CD4-positive, alpha-beta memory T cell (primary cell): ENCODE results near the gene NRK. TPM values are rescaled to one million over a fixed set of nuclear protein-coding genes. Genes with fewer than 3 reads are reported as not detected.
"Not testable (repeated sequence)": the region's sequence is repeated elsewhere in the genome, so short reads cannot be mapped to it uniquely, and the experiment has no call there.

Source experiments
- CTCF ChIA-PET: fragments of 350-600 bp; sonication (Branson Sonifier 250); formaldehyde crosslinking; loops from one replicate; lab custom pipeline; 2021; ENCODE audit warnings: inconsistent platforms; ENCODE audit not compliant: partially characterized antibody; lab: Charles Lee
- POLR2A ChIA-PET: fragments of 350-600 bp; sonication (Branson Sonifier 250); formaldehyde crosslinking; loops from one replicate; lab custom pipeline; 2021; ENCODE audit not compliant: partially characterized antibody; lab: Charles Lee
- DNase-seq, 5 donors: peaks; one replicate each; pipeline versions ENCODE4 v3.0.0 to v3.0.0-alpha.2; 2020 to 2022; ENCODE audit warnings: mixed read lengths in 1 of 5
- H3K27ac ChIP-seq: one replicate; pipeline ENCODE4 v1.7.0; 2013; ENCODE audit warnings: low read depth, low read length
- H3K27me3 ChIP-seq: 2 replicates; pipeline ENCODE4 v1.7.0; 2013; ENCODE audit warnings: mild to moderate bottlenecking, low read length, moderate library complexity; ENCODE audit not compliant: insufficient read depth
- H3K36me3 ChIP-seq: 2 replicates; pipeline ENCODE4 v1.7.0; 2013; ENCODE audit warnings: mild to moderate bottlenecking, low read length, moderate library complexity; ENCODE audit not compliant: insufficient read depth
- H3K4me1 ChIP-seq: 2 replicates; pipeline ENCODE4 v1.7.0; 2013; ENCODE audit warnings: mild to moderate bottlenecking, low read length, moderate library complexity; ENCODE audit not compliant: insufficient read depth
- H3K4me3 ChIP-seq, 2 donors: one replicate each; pipeline ENCODE4 v1.7.0; 2013; ENCODE audit warnings: low read length in 2 of 2, mild to moderate bottlenecking in 1 of 2
- H3K9me3 ChIP-seq, 2 donors: one replicate each; pipeline ENCODE4 v1.7.0; 2013; ENCODE audit warnings: low read length in 2 of 2, control low read depth in 1 of 2; ENCODE audit not compliant: control insufficient read depth in 1 of 2
- H3K27ac Mint-ChIP-seq, 7 donors: one replicate each; pipeline ENCODE4 v1.8.0; 2020 to 2021; ENCODE audit warnings: mixed read lengths in 7 of 7, mild to moderate bottlenecking in 6 of 7, inconsistent platforms in 3 of 7, moderate library complexity in 3 of 7
- H3K27me3 Mint-ChIP-seq, 2 donors: one replicate each; pipeline ENCODE4 v1.8.0; 2020 to 2021; ENCODE audit warnings: mixed read lengths in 2 of 2
- H3K36me3 Mint-ChIP-seq, 2 donors: one replicate each; pipeline ENCODE4 v1.8.0; 2020 to 2021; ENCODE audit warnings: mixed read lengths in 2 of 2, inconsistent platforms in 1 of 2, mild to moderate bottlenecking in 1 of 2
- H3K4me1 Mint-ChIP-seq, 4 donors: one replicate each; pipeline ENCODE4 v1.8.0; 2020 to 2021; ENCODE audit warnings: mixed read lengths in 4 of 4, mild to moderate bottlenecking in 1 of 4
- H3K4me3 Mint-ChIP-seq, 8 donors: one replicate each; pipeline ENCODE4 v1.8.0; 2020 to 2021; ENCODE audit warnings: mixed read lengths in 8 of 8, mild to moderate bottlenecking in 7 of 8, moderate library complexity in 6 of 8, inconsistent platforms in 3 of 8
- H3K9me3 Mint-ChIP-seq, 8 donors: one replicate each; pipeline ENCODE4 v1.8.0; 2020 to 2021; ENCODE audit warnings: mixed read lengths in 8 of 8, mild to moderate bottlenecking in 5 of 8, inconsistent platforms in 3 of 8, moderate library complexity in 1 of 8
- intact Hi-C: fragments of 100-400 bp; cut with micrococcal nuclease; formaldehyde crosslinking; loops from one replicate; pipeline ENCODE4 v1.15.1; 2023
- polyA plus RNA-seq, 2 donors: library from polyadenylated mRNA; unstranded; fragments of 300-500 nt; fragmentation: Illumina TruSeq; gene quantifications; one replicate each; pipeline ENCODE4 v1.2.3, GENCODE V29; 2021
- total RNA-seq, 2 experiments: library from RNA; stranded (reverse); gene quantifications; one replicate each; pipeline ENCODE4 v1.2.3, GENCODE V29; 2021

The NRK gene
- total and polyA plus RNA-seq, 4 experiments from 2014 or later = not detected

GRCh38 chrX:106000609-106001008 lies 178.3 kb downstream of the NRK start:
- H3K36me3 ChIP-seq, H3K9me3 Mint-ChIP-seq, H3K27me3 Mint-ChIP-seq, H3K27ac Mint-ChIP-seq, H3K27ac ChIP-seq, CTCF ChIA-PET, H3K4me1 Mint-ChIP-seq, H3K4me3 ChIP-seq, POLR2A ChIA-PET, intact Hi-C loops, H3K4me3 Mint-ChIP-seq, H3K27me3 ChIP-seq, H3K4me1 ChIP-seq, H3K36me3 Mint-ChIP-seq, H3K9me3 ChIP-seq, DNase-seq: not testable (repeated sequence)

DNA sequence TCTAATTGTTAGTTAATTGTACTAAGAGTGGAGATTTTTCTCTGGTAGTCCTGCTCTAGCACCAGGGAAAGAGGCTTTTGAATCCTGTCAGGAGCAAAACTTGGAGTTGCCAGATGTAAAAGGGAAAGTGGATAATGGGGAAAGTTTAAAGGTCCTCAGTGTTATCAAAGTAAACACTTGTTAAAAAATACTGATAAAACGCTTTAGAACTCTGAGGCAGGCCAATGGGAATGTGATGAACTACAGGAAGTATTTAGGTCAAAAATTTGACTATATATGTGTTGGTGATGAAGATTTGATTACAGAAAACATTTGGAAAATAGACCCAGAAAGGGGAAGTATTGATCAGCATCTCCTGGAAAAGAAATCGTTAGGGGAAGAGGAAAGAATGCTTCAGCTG lies 183.3 kb downstream of the NRK start:
- Histone ChIP-seq H3K4me3 (no peak overlapping the region), H3K9me3 (no peaks in the 10 kb centered on the region), H3K4me1 (no peaks in the 10 kb centered on the region), H3K27me3 (no peaks in the 10 kb centered on the region), H3K27ac (no peak overlapping the region), H3K36me3 (no peaks in the 10 kb centered on the region)
- peaks cover 0 to 7% (median 0%) of the 10 kb centered on the region in 8 donors for H3K9me3 Mint-ChIP-seq
- H3K4me1 Mint-ChIP-seq = no peaks in the 10 kb centered on the region
- H3K27ac Mint-ChIP-seq = no peak overlapping the region
- no peaks in the 10 kb centered on the region for H3K27me3 Mint-ChIP-seq
- no peak for DNase-seq
- ChIA-PET CTCF (no interaction called here), POLR2A (no interaction called here)
- H3K36me3 Mint-ChIP-seq = no peaks in the 10 kb centered on the region
- H3K4me3 Mint-ChIP-seq = no peak overlapping the region
- intact Hi-C loops = no loop called here

GRCh38 chrX:106007815-106008214 lies 185.5 kb downstream of the NRK start:
- CTCF ChIA-PET = no interaction called here
- Mint-ChIP-seq H3K27ac (no peak overlapping the region), H3K36me3 (no peaks in the 10 kb centered on the region), H3K27me3 (no peaks in the 10 kb centered on the region), H3K4me1 (no peaks in the 10 kb centered on the region), H3K9me3 (peaks cover 0 to 7% (median 4%) of the 10 kb centered on the region in 8 donors), H3K4me3 (no peak overlapping the region)
- Histone ChIP-seq H3K9me3 (no peaks in the 10 kb centered on the region), H3K27ac (no peak overlapping the region), H3K4me3 (no peak overlapping the region), H3K36me3 (no peaks in the 10 kb centered on the region), H3K27me3 (no peaks in the 10 kb centered on the region), H3K4me1 (no peaks in the 10 kb centered on the region)
- intact Hi-C loops = no loop called here
- POLR2A ChIA-PET = no interaction called here
- DNase-seq = no peak

Other genes with a start within 250 kb of the NRK start
- gene SERPINA7, start 216.2 kb downstream of the NRK start, total RNA-seq = not detected
- not detected for gene SERPINA7, start 216.2 kb downstream of the NRK start, polyA plus RNA-seq